IMR-90 (cell line): ENCODE measurements around the gene SYTL2.
"Not testable (repeated sequence)": the region's sequence is repeated elsewhere in the genome, so short reads cannot be mapped to it uniquely, and the experiment has no call there.

Source experiments
- CEBPB ChIP-seq: IDR thresholded peaks from 2 replicates; pipeline ENCODE4 v1.6.1; 2012; ENCODE audit warnings: low read depth, low read length, improper control_type of control experiment
- CTCF ChIP-seq: conservative IDR thresholded peaks from 2 replicates; pipeline ENCODE4 v1.5.1; 2012; ENCODE audit warnings: mild to moderate bottlenecking, low read depth, low read length, improper control_type of control experiment
- ELK1 ChIP-seq: fragments of 150-350 bp; IDR thresholded peaks from 2 replicates; pipeline ENCODE4 v1.6.1; 2016; ENCODE audit warnings: low read depth, mild to moderate bottlenecking, low read length, moderate library complexity, borderline replicate concordance
- POLR2A ChIP-seq: IDR thresholded peaks from 2 replicates; pipeline ENCODE4 v1.6.1; 2012; ENCODE audit warnings: mild to moderate bottlenecking, low read depth, low read length
- RAD21 ChIP-seq: IDR thresholded peaks from 2 replicates; pipeline ENCODE4 v1.6.1; 2012; ENCODE audit warnings: low read length, improper control_type of control experiment
- RCOR1 ChIP-seq: IDR thresholded peaks from 2 replicates; pipeline ENCODE4 v1.6.1; 2012; ENCODE audit warnings: mild to moderate bottlenecking, low read length, improper control_type of control experiment; ENCODE audit not compliant: insufficient replicate concordance
- RFX5 ChIP-seq: IDR thresholded peaks from 2 replicates; pipeline ENCODE4 v1.8.0; 2012; ENCODE audit warnings: low read depth, mild to moderate bottlenecking, low read length, moderate library complexity
- SMC3 ChIP-seq: fragments of 150-350 bp; IDR thresholded peaks from 2 replicates; pipeline ENCODE4 v1.6.1; 2016; ENCODE audit warnings: low read depth, mild to moderate bottlenecking, antibody characterized with exemption, low read length, moderate library complexity
- USF2 ChIP-seq: fragments of 150-350 bp; IDR thresholded peaks from 2 replicates; pipeline ENCODE4 v1.6.1; 2017; ENCODE audit warnings: mild to moderate bottlenecking, antibody characterized with exemption, low read length, low read depth

- TF ChIP-seq CTCF, RAD21, RFX5, POLR2A, CEBPB, RCOR1, SMC3, USF2, ELK1: not testable (repeated sequence)
Measured at GRCh38 chr11:85670949-85671663, 139.8 kb downstream of the SYTL2 start.
